Activated naive CD8-positive, alpha-beta T cell treated with anti-CD3 and anti-CD28 coated beads, Interleukin-2, amount 10 ng/mL, durations not matched to agents 7 days and 5 days (primary cell): ENCODE results near the gene TMEM86B. TPM values are rescaled to one million over a fixed set of nuclear protein-coding genes. Genes with fewer than 3 reads are reported as not detected.

Source experiments
- ATAC-seq: fragments of 150-1000 bp; cut with Tn5 transposase; one replicate; pipeline ENCODE4 v1.10.0; 2021; ENCODE audit warnings: low read depth, moderate library complexity
- POLR2A ChIA-PET: fragments of 350-600 bp; sonication (Branson Sonifier 250); formaldehyde crosslinking; loops from one replicate; lab custom pipeline; 2021; ENCODE audit warnings: antibody characterized with exemption; lab: Charles Lee
- DNase-seq: peaks from one replicate; pipeline ENCODE4 v3.0.0; 2021
- H3K27ac Mint-ChIP-seq: one replicate; pipeline ENCODE4 v1.8.0; 2022; ENCODE audit warnings: mild to moderate bottlenecking, mixed read lengths
- H3K27me3 Mint-ChIP-seq: one replicate; pipeline ENCODE4 v1.8.0; 2022; ENCODE audit warnings: mild to moderate bottlenecking, moderate library complexity, mixed read lengths
- H3K36me3 Mint-ChIP-seq: one replicate; pipeline ENCODE4 v1.8.0; 2021; ENCODE audit warnings: mild to moderate bottlenecking, mixed read lengths
- H3K4me1 Mint-ChIP-seq: one replicate; pipeline ENCODE4 v1.8.0; 2021; ENCODE audit warnings: mixed read lengths
- H3K4me3 Mint-ChIP-seq: one replicate; pipeline ENCODE4 v1.8.0; 2022; ENCODE audit warnings: mild to moderate bottlenecking, moderate library complexity, mixed read lengths
- H3K9me3 Mint-ChIP-seq: one replicate; pipeline ENCODE4 v1.8.0; 2021; ENCODE audit warnings: mixed read lengths
- total RNA-seq, 2 experiments: library from RNA; stranded (reverse); gene quantifications; one replicate each; pipeline ENCODE4 v1.2.3, GENCODE V29; 2021

TMEM86B gene
- total RNA-seq, result 10 to 100 TPM; 18.8 to 19.4 TPM

GRCh38 chr19:55228403-55229031 is at the start of gene TMEM86B:
TMEM86B (minus strand) TSS chr19:55228763; CDS start chr19:55228741, 22 bp downstream.
- H3K36me3 Mint-ChIP-seq, result peaks cover 21% of the 10 kb centered on the region
- no peak within 1 kb of the TSS for H3K27ac Mint-ChIP-seq
- POLR2A ChIA-PET, result interaction anchor here (1.0 kb wide), 1 partner anchor 13 kb away, joined by 4 read pairs; no protein-coding TSS in a partner anchor

GRCh38 chr19:55277494-55277893 is 48.9 kb upstream of the TMEM86B start:
- Mint-ChIP-seq H3K4me1 (peaks cover 24% of the 10 kb centered on the region), H3K4me3 (no peak overlapping the region), H3K27ac (no peak overlapping the region), H3K27me3 (no peaks in the 10 kb centered on the region), H3K36me3 (peaks cover 2% of the 10 kb centered on the region), H3K9me3 (no peaks in the 10 kb centered on the region)
- ATAC-seq (no peak), DNase-seq (no peak)
- POLR2A ChIA-PET, result interaction anchor here (0.7 to 7.7 kb wide), 3 partner anchors 21 to 199 kb away, joined by 3 to 120 read pairs (median 3); partner anchors contain the start of genes PPP6R1 and ZNF628

More at GRCh38 chr19:55228403-55229031, at the start of gene TMEM86B:
- no peak within 1 kb of the TSS for H3K4me3 Mint-ChIP-seq
- H3K9me3 Mint-ChIP-seq, result no peaks in the 10 kb centered on the region
- DNase-seq (no peak), ATAC-seq (no peak)
- H3K27me3 Mint-ChIP-seq, result no peaks in the 10 kb centered on the region
- peaks cover 2% of the 10 kb centered on the region for H3K4me1 Mint-ChIP-seq

GRCh38 chr19:55276720-55277430 is 48.3 kb upstream of the TMEM86B start:
- POLR2A ChIA-PET, result interaction anchor here (0.7 to 7.7 kb wide), 4 partner anchors 14 to 199 kb away, joined by 3 to 120 read pairs (median 3); partner anchors contain the start of genes PPP6R1 and ZNF628
- Mint-ChIP-seq H3K27me3 (no peaks in the 10 kb centered on the region), H3K27ac (peak overlapping the region; percentile 40), H3K4me1 (peaks cover 24% of the 10 kb centered on the region), H3K4me3 (no peak overlapping the region), H3K36me3 (peaks cover 2% of the 10 kb centered on the region), H3K9me3 (no peaks in the 10 kb centered on the region)
- DNase-seq (no peak), ATAC-seq (no peak)

- POLR2A ChIA-PET, result interaction anchor here (1.1 to 7.7 kb wide), 3 partner anchors 13 to 130 kb away, joined by 3 to 120 read pairs (median 3); partner anchors contain the start of gene PPP6R1
- Mint-ChIP-seq H3K4me1 (peaks cover 20% of the 10 kb centered on the region), H3K27me3 (no peaks in the 10 kb centered on the region), H3K27ac (no peak overlapping the region), H3K4me3 (no peak overlapping the region), H3K36me3 (peaks cover 2% of the 10 kb centered on the region), H3K9me3 (no peaks in the 10 kb centered on the region)
- ATAC-seq (no peak), DNase-seq (no peak)
Observed at GRCh38 chr19:55275851-55276719, 47.5 kb upstream of the TMEM86B start.

- Mint-ChIP-seq H3K27me3 (no peaks in the 10 kb centered on the region), H3K4me1 (peaks cover 12% of the 10 kb centered on the region), H3K27ac (no peak overlapping the region), H3K4me3 (no peak overlapping the region), H3K36me3 (peaks cover 6% of the 10 kb centered on the region), H3K9me3 (no peaks in the 10 kb centered on the region)
- DNase-seq, result no peak
- no peak for ATAC-seq
- POLR2A ChIA-PET, result interaction anchor here (7.7 kb wide), 1 partner anchor 17 kb away, joined by 120 read pairs; the partner anchor contains the start of gene PPP6R1
Observed at GRCh38 chr19:55273978-55274707, 45.6 kb upstream of the TMEM86B start.

- H3K4me1 Mint-ChIP-seq, result peaks cover 10% of the 10 kb centered on the region
- H3K4me3 Mint-ChIP-seq, result no peak overlapping the region
- no peak overlapping the region for H3K27ac Mint-ChIP-seq
- ATAC-seq (no peak), DNase-seq (no peak)
- POLR2A ChIA-PET, result interaction anchor here (0.7 kb wide), 1 partner anchor 67 kb away, joined by 3 read pairs; no protein-coding TSS in a partner anchor
- H3K36me3 Mint-ChIP-seq, result peaks cover 7% of the 10 kb centered on the region
- H3K27me3 Mint-ChIP-seq, result no peaks in the 10 kb centered on the region
- no peaks in the 10 kb centered on the region for H3K9me3 Mint-ChIP-seq
Observed at GRCh38 chr19:55272142-55272541, 43.6 kb upstream of the TMEM86B start.

- Mint-ChIP-seq H3K4me3 (no peak overlapping the region), H3K36me3 (peaks cover 14% of the 10 kb centered on the region), H3K27ac (no peak overlapping the region), H3K9me3 (peaks cover 7% of the 10 kb centered on the region), H3K4me1 (peaks cover 9% of the 10 kb centered on the region), H3K27me3 (no peaks in the 10 kb centered on the region)
- ATAC-seq (no peak), DNase-seq (no peak)
- POLR2A ChIA-PET, result no interaction called here
Observed at GRCh38 chr19:55270172-55270942, 41.8 kb upstream of the TMEM86B start.

- H3K36me3 Mint-ChIP-seq, result peaks cover 14% of the 10 kb centered on the region
- H3K27ac Mint-ChIP-seq, result no peak overlapping the region
- no peak for ATAC-seq
- H3K9me3 Mint-ChIP-seq, result peaks cover 7% of the 10 kb centered on the region
- H3K4me1 Mint-ChIP-seq, result peaks cover 9% of the 10 kb centered on the region
- POLR2A ChIA-PET, result interaction anchor here (1.3 kb wide), 1 partner anchor 10 kb away, joined by 3 read pairs; no protein-coding TSS in a partner anchor
- H3K4me3 Mint-ChIP-seq, result no peak overlapping the region
- no peaks in the 10 kb centered on the region for H3K27me3 Mint-ChIP-seq
- DNase-seq, result no peak
Observed at GRCh38 chr19:55269299-55269698, 40.7 kb upstream of the TMEM86B start.

- Mint-ChIP-seq H3K27me3 (no peaks in the 10 kb centered on the region), H3K27ac (no peak overlapping the region), H3K9me3 (peaks cover 7% of the 10 kb centered on the region), H3K4me3 (no peak overlapping the region), H3K36me3 (peaks cover 14% of the 10 kb centered on the region), H3K4me1 (peaks cover 9% of the 10 kb centered on the region)
- DNase-seq (no peak), ATAC-seq (no peak)
- POLR2A ChIA-PET, result no interaction called here
Observed at GRCh38 chr19:55266840-55267239, 38.3 kb upstream of the TMEM86B start.

- DNase-seq (no peak), ATAC-seq (no peak)
- peaks cover 9% of the 10 kb centered on the region for H3K4me1 Mint-ChIP-seq
- H3K9me3 Mint-ChIP-seq, result peaks cover 7% of the 10 kb centered on the region
- H3K27me3 Mint-ChIP-seq, result no peaks in the 10 kb centered on the region
- peaks cover 14% of the 10 kb centered on the region for H3K36me3 Mint-ChIP-seq
- peak overlapping the region; percentile 0 for H3K4me3 Mint-ChIP-seq
- H3K27ac Mint-ChIP-seq, result peak overlapping the region; percentile 8
- POLR2A ChIA-PET, result no interaction called here
Observed at GRCh38 chr19:55266404-55266803, 37.8 kb upstream of the TMEM86B start.

GRCh38 chr19:55265723-55266386 is 37.3 kb upstream of the TMEM86B start:
- DNase-seq (no peak), ATAC-seq (no peak)
- H3K36me3 Mint-ChIP-seq, result peaks cover 13% of the 10 kb centered on the region
- H3K9me3 Mint-ChIP-seq, result peaks cover 7% of the 10 kb centered on the region
- H3K4me3 Mint-ChIP-seq, result no peak overlapping the region
- peak overlapping the region; percentile 8 for H3K27ac Mint-ChIP-seq
- POLR2A ChIA-PET, result no interaction called here
- H3K4me1 Mint-ChIP-seq, result peaks cover 9% of the 10 kb centered on the region
- no peaks in the 10 kb centered on the region for H3K27me3 Mint-ChIP-seq
